NCI-H146 (cell line): ENCODE data around the gene ROBO4.

ENCODE experiments used
- DNase-seq: peaks from one replicate; lab custom pipeline; 2025; lab: John Stamatoyannopoulos, UW

The ROBO4 gene

GRCh38 chr11:124918950-124919349 lies 21.3 kb upstream of the ROBO4 start, which contains the start of gene HEPN1:
Gene HEPN1 (plus strand): TSS chr11:124919250.
- DNase-seq: no peak

DNA sequence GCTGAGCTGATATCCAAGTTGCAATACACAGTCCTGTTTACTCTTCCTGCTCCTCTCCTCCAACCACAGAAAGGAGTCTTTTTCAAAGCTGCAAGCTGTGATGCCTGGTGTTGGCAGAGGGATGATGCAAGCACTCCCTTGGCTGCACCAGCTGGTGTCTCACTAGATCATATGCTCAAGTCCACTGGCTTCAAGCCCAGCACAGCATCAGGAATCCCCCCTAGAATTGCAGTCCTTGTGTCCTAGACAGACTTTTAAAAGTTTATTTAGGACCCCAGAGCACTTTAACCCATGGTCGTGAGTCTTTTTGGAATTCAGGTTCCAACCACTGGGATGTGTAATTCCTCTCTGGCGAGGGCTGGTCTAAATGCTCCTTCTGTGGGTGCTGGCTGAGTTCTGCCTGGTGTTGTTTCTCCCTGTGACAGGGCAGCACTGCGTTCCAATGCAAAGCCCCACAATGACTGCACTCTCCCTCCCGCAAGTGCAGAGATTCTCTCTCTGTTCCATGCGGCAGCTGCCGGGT lies 19.5 kb upstream of the ROBO4 start:
- no peak for DNase-seq

DNA sequence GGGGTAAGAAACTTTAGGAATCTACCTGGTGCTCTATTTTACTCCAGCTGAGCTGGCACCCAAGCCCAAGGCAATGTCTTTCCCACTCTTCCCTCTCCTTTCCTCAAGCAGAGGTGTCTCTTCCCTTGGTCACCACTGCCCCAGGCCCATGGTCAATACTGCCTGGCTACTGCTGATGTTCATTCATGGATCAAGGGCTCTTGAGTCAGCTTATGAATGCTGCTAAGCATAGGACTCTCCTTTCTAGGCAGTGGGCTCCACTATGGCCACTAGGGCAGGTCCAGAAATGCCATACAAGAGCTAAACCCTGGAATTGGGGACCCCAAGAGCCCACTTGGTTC lies 18.7 kb upstream of the ROBO4 start:
- no peak for DNase-seq

GRCh38 chr11:124915541-124916369 lies 18.1 kb upstream of the ROBO4 start:
- DNase-seq: no peak

GRCh38 chr11:124902616-124903015 lies 5.0 kb upstream of the ROBO4 start:
- no peak for DNase-seq

GRCh38 chr11:124900464-124900863 lies 2.8 kb upstream of the ROBO4 start:
- no peak for DNase-seq

GRCh38 chr11:124899383-124900145 lies 1.9 kb upstream of the ROBO4 start:
- no peak for DNase-seq

- DNase-seq: no peak
These were observed 1.0 kb upstream of the ROBO4 start for GRCh38 chr11:124898711-124899110.

DNA sequence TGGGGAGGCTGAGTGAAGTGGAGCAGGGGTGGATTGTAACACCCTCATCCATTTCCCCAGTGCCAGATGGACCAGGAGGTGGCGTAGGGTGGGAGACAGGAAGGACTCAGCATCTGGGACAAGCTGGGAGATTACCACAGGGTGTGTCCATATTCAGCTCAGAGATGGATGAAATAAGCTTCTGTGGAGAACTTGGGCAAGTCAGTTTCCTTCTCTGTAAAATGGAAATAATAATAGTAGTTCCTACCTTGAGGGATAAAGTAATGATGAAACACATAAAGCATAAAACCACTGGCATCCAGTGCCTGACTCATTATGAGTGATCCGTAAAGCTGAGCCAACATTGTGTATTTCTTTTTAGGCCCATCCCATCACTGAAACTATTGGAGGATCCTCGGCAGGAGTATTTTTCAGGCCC lies 607 bp upstream of the ROBO4 start:
- no peak for DNase-seq

- DNase-seq: no peak
These were observed 759 bp downstream of the ROBO4 start for GRCh38 chr11:124896821-124897391.

DNA sequence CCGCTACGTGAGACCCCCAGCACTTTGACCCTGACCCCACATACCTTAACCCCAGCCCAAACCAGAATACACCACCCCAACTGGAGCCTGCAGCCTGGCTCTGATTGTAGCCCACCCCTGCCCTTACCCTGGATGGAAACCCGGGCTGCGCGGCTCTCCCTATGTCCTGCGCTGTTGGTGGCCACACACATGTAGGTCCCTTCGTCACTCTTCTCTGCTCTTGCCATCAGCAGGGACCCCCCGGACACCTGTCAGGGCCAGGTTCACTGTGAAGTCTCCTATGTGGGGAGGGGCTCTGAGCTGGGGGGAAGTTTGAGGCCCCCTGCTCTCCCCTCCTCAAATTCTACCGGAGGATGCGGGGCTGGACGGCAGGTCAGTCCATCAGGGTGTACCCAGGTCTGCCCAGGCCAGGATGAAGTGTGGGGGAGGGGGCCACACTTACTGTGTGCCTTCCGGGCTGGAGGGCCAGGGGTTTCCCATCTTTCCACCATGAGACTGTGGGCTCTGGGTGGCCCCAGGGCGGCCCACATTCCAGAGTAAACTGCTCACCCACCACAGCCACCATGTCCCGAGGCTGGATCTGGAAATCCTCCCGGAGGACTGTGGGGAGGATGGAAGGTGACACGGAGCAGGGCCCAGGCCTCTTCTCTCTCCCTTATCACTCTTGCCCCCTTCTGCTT lies 1.5 kb downstream of the ROBO4 start:
- no peak for DNase-seq

- no peak for DNase-seq
These were observed 2.1 kb downstream of the ROBO4 start for GRCh38 chr11:124895471-124895971.

GRCh38 chr11:124894606-124895430 lies 2.8 kb downstream of the ROBO4 start:
- DNase-seq: no peak

DNA sequence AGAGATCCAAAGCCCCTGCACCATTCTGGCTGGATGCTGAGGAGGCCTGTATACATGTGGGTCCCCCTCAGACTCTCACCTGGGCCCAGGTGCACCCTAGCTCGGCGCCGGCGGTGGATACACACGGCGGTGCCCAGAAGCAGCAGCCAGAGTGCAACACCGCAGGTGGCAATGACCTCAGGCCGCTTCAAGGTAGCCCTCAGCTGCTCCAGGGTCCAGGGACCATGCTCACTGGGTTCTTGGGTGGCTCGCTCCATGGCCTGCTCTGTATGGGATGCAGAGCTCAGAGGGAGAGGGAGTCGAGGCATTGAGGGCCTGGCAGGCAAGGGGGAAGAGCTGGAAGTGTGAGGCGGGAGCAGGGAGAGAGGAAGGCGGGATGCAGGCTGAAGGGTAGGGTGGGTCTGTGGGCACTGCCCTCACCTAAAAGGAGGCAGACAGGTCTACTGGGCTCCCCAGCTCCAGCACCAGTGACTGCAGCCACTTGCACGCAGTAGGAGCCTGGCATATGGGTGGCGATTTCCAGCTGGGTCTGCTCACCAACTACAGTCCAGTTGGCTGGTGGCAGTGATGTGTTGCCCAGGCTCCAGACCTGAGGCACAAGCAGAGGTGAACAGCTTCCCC lies 3.8 kb downstream of the ROBO4 start:
- DNase-seq: no peak

DNA sequence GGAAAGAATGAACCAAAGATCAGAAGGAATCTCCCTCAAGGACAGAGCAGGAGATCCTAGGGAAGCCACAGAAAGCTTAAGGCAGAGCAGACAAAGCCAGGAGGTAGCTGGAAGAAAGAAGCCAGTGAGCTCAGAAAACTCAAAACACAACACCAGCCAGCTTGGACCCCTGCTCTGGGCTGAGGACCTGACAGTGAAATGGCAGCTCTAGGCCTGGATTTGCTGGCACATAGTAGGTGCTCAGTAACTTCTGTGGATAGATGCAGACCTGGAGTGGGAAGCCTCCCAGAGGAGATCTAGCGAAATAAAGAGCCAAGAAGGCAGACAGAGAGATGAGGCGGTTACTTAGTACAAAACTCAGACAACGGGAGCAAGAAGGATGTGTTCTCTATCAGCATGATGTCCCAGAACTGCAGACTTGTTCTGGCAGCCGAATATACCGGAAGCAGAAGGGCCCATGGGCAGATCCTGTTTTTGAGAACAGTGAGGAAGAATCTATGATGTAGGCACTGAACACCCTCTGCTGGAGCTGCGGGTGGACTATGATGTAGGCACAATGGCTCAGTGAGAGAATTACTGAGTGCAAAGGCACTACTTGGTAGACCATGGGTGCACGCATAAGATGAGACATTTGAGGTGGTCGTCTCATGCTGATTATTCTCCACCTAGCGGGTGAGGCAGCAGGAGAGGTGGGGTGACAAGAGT lies 4.8 kb downstream of the ROBO4 start:
- no peak for DNase-seq

DNA sequence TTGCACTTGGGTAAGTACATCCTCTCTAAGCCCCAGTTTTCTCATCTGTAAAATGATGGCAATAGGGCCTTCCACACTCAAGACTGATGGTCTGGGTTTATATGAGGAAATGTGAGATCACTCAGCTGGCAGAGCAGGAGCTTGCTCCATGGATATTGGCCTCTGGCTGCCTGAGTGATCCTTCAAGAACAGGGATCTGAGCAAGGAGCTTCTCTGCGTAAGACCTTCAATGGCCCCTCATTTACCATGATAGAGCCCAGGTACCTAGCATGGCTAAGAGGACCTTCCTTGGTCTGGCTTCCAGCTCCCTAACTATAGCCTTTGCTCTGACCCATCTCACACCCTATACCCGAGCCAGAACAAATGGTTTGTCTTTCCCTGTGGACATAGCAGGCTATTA lies 5.5 kb downstream of the ROBO4 start:
- DNase-seq: no peak

GRCh38 chr11:124891373-124891861 lies 6.2 kb downstream of the ROBO4 start:
- no peak for DNase-seq

- no peak for DNase-seq
These were observed 6.8 kb downstream of the ROBO4 start for GRCh38 chr11:124890683-124891372.

DNA sequence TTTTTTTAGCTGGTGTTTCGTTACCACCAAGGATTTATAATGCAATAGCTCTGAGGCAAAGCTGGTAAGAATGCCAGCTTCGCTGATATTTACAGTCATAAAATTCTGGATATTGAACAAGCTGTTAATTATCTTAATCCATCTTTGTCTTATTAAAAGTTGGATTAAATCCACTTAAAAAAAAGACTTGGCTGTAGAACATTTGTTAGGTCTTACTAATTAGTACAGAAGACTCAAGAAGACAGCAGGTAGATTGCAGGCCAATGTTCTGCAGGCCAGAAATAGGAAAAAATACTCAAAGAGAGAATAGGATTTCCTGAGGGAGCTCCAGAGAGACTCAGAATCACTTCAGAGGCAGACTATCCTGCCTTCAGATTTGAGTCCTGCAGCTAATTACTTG lies 7.5 kb downstream of the ROBO4 start:
- DNase-seq: no peak
